ENCODE data around the gene LTBP4. TPM values are rescaled to one million over a fixed set of nuclear protein-coding genes. Genes with fewer than 3 reads are reported as not detected.
A peak's percentile ranks its signal among the peaks of the same experiment; 100 is the strongest.

Gene LTBP4
- total RNA-seq, 1 donor from 2014 or later = 430 TPM

GRCh38 chr19:40597329-40597838, 3.8 kb upstream of the LTBP4 start:
- peaks cover 49% of the 10 kb centered on the region for H3K27me3 ChIP-seq
- intact Hi-C loops (cut with DNase I) = loop anchor here (5.0 kb wide), 1 partner anchor 70 kb away; no protein-coding TSS in a partner anchor
- TF ChIP-seq, protein P1, sequence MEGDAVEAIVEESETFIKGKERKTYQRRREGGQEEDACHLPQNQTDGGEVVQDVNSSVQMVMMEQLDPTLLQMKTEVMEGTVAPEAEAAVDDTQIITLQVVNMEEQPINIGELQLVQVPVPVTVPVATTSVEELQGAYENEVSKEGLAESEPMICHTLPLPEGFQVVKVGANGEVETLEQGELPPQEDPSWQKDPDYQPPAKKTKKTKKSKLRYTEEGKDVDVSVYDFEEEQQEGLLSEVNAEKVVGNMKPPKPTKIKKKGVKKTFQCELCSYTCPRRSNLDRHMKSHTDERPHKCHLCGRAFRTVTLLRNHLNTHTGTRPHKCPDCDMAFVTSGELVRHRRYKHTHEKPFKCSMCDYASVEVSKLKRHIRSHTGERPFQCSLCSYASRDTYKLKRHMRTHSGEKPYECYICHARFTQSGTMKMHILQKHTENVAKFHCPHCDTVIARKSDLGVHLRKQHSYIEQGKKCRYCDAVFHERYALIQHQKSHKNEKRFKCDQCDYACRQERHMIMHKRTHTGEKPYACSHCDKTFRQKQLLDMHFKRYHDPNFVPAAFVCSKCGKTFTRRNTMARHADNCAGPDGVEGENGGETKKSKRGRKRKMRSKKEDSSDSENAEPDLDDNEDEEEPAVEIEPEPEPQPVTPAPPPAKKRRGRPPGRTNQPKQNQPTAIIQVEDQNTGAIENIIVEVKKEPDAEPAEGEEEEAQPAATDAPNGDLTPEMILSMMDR (IDR thresholded peaks at IDR 0.05) = no peak

DNA sequence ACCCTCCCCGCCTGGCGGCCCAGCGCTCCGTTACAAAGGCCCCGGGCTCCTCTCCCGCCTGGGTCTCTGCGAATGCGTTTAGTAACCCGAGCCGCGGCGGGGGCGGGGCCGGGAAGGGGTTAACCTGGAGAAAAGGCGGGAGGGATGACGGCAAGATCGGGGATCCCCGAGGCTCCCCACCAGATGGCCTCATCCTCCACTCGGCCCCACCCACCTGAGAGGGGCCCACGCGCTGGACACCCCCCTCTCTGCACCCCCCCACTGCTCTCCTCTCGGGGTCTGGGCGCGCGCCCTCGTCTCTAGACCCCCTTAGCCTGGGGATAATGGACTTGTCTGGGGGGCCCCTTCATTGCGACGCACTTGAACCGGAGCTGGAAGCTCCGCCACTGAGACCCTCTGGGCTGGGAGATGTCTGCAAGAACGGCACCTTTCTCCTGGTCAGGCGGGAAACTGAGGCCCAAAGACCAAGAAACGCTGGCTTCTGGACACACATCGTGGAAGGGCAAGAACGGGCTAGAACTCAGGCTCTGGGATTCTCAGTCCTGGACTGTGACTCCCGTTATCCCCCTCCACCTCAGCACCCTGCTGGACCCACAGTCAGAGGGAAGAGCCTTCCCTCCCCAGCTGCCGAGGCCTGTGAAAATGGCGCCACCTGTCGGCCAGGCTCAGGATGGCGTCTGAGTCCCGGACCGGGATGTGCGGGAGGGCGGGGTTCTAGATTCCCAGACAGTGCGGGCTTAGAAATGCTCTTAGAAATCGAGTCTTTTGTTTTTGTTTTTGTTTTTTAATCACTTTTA, 2.9 kb upstream of the LTBP4 start:
- Histone ChIP-seq H3K4me1 (peaks cover 44% of the 10 kb centered on the region), H3K9me3 (no peaks in the 10 kb centered on the region)
- intact Hi-C loops (cut with DNase I) = loop anchor here (5.0 kb wide), 1 partner anchor 71 kb away; no protein-coding TSS in a partner anchor

More at GRCh38 chr19:40597329-40597838, 3.8 kb upstream of the LTBP4 start:
- no peak for ATAC-seq
- peak overlapping the region; percentile 21 for H3K4me3 ChIP-seq
- H3K36me3 ChIP-seq = no peaks in the 10 kb centered on the region
- no peak overlapping the region for H3K27ac ChIP-seq
- H3K4me1 ChIP-seq = peaks cover 37% of the 10 kb centered on the region
- no peaks in the 10 kb centered on the region for H3K9me3 ChIP-seq
- DNase-seq = no peak

GRCh38 chr19:40598918-40599307, 2.3 kb upstream of the LTBP4 start:
- ATAC-seq (no peak), DNase-seq (no peak)
- Histone ChIP-seq H3K36me3 (no peaks in the 10 kb centered on the region), H3K27ac (no peak overlapping the region), H3K4me1 (peaks cover 46% of the 10 kb centered on the region), H3K27me3 (peaks cover 51% of the 10 kb centered on the region), H3K9me3 (no peaks in the 10 kb centered on the region), H3K4me3 (no peak overlapping the region)
- TF ChIP-seq, protein P1 (IDR thresholded peaks at IDR 0.05) = no peak
- intact Hi-C loops (cut with DNase I) = loop anchor here (5.0 kb wide), 1 partner anchor 72 kb away; no protein-coding TSS in a partner anchor

More for the DNA sequence above, 2.9 kb upstream of the LTBP4 start:
- no peak overlapping the region for H3K4me3 ChIP-seq
- peaks cover 51% of the 10 kb centered on the region for H3K27me3 ChIP-seq
- TF ChIP-seq, protein P1 (IDR thresholded peaks at IDR 0.05) = peak; percentile 97
- no peak overlapping the region for H3K27ac ChIP-seq
- DNase-seq (peak; percentile 92), ATAC-seq (peak; percentile 82)
- H3K36me3 ChIP-seq = no peaks in the 10 kb centered on the region

GRCh38 chr19:40599331-40599901, 1.8 kb upstream of the LTBP4 start:
- Histone ChIP-seq H3K4me3 (peak overlapping the region; percentile 16), H3K4me1 (peaks cover 50% of the 10 kb centered on the region), H3K27ac (peak overlapping the region; percentile 60), H3K27me3 (peaks cover 51% of the 10 kb centered on the region), H3K36me3 (no peaks in the 10 kb centered on the region), H3K9me3 (no peaks in the 10 kb centered on the region)
- no peak for DNase-seq
- TF ChIP-seq, protein P1 (IDR thresholded peaks at IDR 0.05) = no peak
- intact Hi-C loops (cut with DNase I) = loop anchor here (5.0 kb wide), 1 partner anchor 72 kb away; no protein-coding TSS in a partner anchor
- no peak for ATAC-seq

DNA sequence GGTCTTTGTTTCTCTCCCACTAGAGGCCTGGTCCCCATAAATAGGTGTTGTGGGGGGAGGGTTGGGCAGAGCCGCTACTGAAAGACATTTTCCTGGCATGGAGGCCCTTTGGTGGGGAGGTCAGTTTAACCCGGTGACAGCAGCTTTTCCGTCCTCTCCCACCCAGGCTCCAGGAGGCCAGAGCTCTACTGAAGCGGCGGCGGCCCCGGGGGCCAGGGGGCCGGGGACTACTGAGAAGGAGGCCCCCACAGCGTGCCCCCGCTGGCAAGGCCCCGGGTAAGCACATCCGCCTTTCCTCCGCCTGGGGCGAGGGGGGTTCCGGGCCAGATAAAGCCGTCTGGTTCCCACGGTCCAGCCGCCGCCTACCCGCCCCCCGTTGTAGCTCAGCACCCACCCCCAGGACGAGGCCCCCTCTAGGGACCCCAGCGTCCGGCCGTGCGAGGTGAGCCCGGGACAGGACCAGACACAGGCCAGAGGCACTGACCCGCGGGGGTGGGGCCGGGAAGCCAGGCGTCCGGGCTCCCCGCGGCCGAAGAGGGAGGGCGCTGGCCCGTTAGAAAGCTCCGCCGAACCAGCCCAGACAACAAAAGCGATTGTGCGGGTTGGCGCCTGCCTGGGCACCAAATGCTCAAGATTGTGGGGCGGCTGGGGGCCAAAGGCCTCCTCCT, 1.1 kb upstream of the LTBP4 start:
- Histone ChIP-seq H3K4me3 (peak overlapping the region; percentile 16), H3K27me3 (peaks cover 51% of the 10 kb centered on the region), H3K9me3 (no peaks in the 10 kb centered on the region), H3K36me3 (no peaks in the 10 kb centered on the region), H3K27ac (peak overlapping the region; percentile 60), H3K4me1 (peaks cover 56% of the 10 kb centered on the region)
- no peak for DNase-seq
- intact Hi-C loops (cut with DNase I) = loop anchor here (5.0 kb wide), 1 partner anchor 73 kb away; no protein-coding TSS in a partner anchor
- no peak for ATAC-seq
- TF ChIP-seq, protein P1 (IDR thresholded peaks at IDR 0.05) = no peak
